IMR-90 (cell line): Measurements from ENCODE around the gene ACOX2. TPM values are rescaled to one million over a fixed set of nuclear protein-coding genes. Genes with fewer than 3 reads are reported as not detected.

ENCODE experiments used
- polyA plus RNA-seq, 3 experiments: library from polyadenylated mRNA; depleted of rRNA; stranded (reverse); fragments of >200 nt; gene quantifications; 2 replicates each; pipeline ENCODE4 v1.2.3, GENCODE V29; 2012; ENCODE audit warnings: low replicate concordance in 1 of 3
- total RNA-seq: library from RNA; depleted of rRNA; stranded (reverse); fragments of >200 nt; gene quantifications from 2 replicates; pipeline ENCODE4 v1.2.3, GENCODE V29; 2012; rRNA removed
- TF ChIP-seq, protein P1 (sequence below): fragments of 150-350 bp; IDR thresholded peaks from 2 replicates; pipeline ENCODE4 v1.6.1; 2016; ENCODE audit warnings: low read depth, mild to moderate bottlenecking, low read length, moderate library complexity, borderline replicate concordance

The ACOX2 gene
- total and polyA plus RNA-seq, 2 of the 4 experiments (the other 2 are of a cell fraction) = 15.6 to 32.9 TPM

DNA sequence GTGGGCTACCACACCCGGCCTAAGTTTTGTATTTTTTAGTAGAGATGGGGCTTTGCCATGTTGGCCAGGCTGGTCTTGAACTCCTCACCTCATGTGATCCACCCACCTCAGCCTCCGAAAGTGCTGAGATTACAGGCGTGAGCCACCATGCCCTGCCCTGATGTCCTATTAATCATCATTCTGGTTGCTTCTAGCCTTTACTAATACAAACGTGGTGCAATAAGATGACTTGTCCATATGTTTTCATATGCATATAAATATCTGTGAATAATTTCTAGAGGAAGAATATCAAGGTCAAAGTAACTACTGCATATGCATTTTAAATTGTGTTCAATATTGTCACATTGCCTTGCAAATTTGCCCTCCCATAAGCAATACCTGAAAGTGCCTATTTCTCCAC is 77.8 kb downstream of the ACOX2 start (continued):
- TF ChIP-seq, protein P1, sequence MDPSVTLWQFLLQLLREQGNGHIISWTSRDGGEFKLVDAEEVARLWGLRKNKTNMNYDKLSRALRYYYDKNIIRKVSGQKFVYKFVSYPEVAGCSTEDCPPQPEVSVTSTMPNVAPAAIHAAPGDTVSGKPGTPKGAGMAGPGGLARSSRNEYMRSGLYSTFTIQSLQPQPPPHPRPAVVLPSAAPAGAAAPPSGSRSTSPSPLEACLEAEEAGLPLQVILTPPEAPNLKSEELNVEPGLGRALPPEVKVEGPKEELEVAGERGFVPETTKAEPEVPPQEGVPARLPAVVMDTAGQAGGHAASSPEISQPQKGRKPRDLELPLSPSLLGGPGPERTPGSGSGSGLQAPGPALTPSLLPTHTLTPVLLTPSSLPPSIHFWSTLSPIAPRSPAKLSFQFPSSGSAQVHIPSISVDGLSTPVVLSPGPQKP = no peak

Other genes with a start within 250 kb of the ACOX2 start
- gene RPP14, start 230.9 kb downstream of the ACOX2 start, total RNA-seq = 6.6 and 11.9 TPM in 2 replicates
- 6.5 and 7.8 TPM in 2 replicates for gene RPP14, start 230.9 kb downstream of the ACOX2 start, polyA plus RNA-seq (2012; rRNA removed)
- gene HTD2, start 230.7 kb downstream of the ACOX2 start, total RNA-seq = 11.4 and 13.3 TPM in 2 replicates
- gene HTD2, start 230.7 kb downstream of the ACOX2 start, polyA plus RNA-seq (2012; rRNA removed) = 5.7 and 6.4 TPM in 2 replicates
- 14.3 and 15.6 TPM in 2 replicates for gene PXK, start 204.3 kb downstream of the ACOX2 start, total RNA-seq
- gene PXK, start 204.3 kb downstream of the ACOX2 start, polyA plus RNA-seq (2012; rRNA removed) = 16.4 and 17.7 TPM in 2 replicates
- 73.5 and 86.9 TPM in 2 replicates for gene PDHB, start 103.4 kb downstream of the ACOX2 start, total RNA-seq
- 63.8 and 69.2 TPM in 2 replicates for gene PDHB, start 103.4 kb downstream of the ACOX2 start, polyA plus RNA-seq (2012; rRNA removed)
- 7.0 and 9.4 TPM in 2 replicates for gene KCTD6, start 45.1 kb downstream of the ACOX2 start, total RNA-seq
- 5.6 and 9.2 TPM in 2 replicates for gene KCTD6, start 45.1 kb downstream of the ACOX2 start, polyA plus RNA-seq (2012; rRNA removed)
- not detected in 2 replicates for gene FAM107A, start 40.2 kb upstream of the ACOX2 start, total RNA-seq
- gene FAM107A, start 40.2 kb upstream of the ACOX2 start, polyA plus RNA-seq (2012; rRNA removed) = not detected in 2 replicates
- gene FAM3D, start 129.6 kb upstream of the ACOX2 start, total RNA-seq = not detected in 2 replicates
- gene FAM3D, start 129.6 kb upstream of the ACOX2 start, polyA plus RNA-seq (2012; rRNA removed) = not detected in 2 replicates